Bronchial epithelial cell (primary cell): ENCODE results near the gene ITFG1. TPM values are rescaled to one million over a fixed set of nuclear protein-coding genes. Genes with fewer than 3 reads are reported as not detected.

Experiments used
- DNase-seq: peaks from one replicate; pipeline ENCODE4 v3.0.0-alpha.2; 2010; ENCODE audit warnings: low read depth
- FAIRE-seq: peaks from 2 replicates; lab custom pipeline; 2011; peaks lifted over from hg19 to GRCh38; lab: Jason Lieb, UNC
- H3K27me3 ChIP-seq: 2 replicates; pipeline ENCODE4 v1.5.1; 2011; ENCODE audit warnings: low read length; ENCODE audit not compliant: control insufficient read depth, insufficient read depth
- H3K36me3 ChIP-seq: 2 replicates; pipeline ENCODE4 v1.5.1; 2011; ENCODE audit warnings: low read length; ENCODE audit not compliant: control insufficient read depth, insufficient read depth
- H3K4me3 ChIP-seq: 2 replicates; pipeline ENCODE4 v1.5.1; 2011; ENCODE audit warnings: mild to moderate bottlenecking, low read depth, low read length, control low read depth
- total RNA-seq: library from RNA; depleted of rRNA; stranded (reverse); fragments of >200 nt; gene quantifications from 2 replicates; pipeline ENCODE4 v1.2.1, GENCODE V29; 2014
- TF ChIP-seq, protein P1 (sequence below): IDR thresholded peaks from 2 replicates; pipeline ENCODE4 v1.5.1; 2011; ENCODE audit warnings: mild to moderate bottlenecking, moderate library complexity, low read length, control low read depth, inconsistent platforms; ENCODE audit not compliant: insufficient read depth, severe bottlenecking

Gene ITFG1
- total RNA-seq, 1 donor from 2014 or later: 47.4 TPM

DNA sequence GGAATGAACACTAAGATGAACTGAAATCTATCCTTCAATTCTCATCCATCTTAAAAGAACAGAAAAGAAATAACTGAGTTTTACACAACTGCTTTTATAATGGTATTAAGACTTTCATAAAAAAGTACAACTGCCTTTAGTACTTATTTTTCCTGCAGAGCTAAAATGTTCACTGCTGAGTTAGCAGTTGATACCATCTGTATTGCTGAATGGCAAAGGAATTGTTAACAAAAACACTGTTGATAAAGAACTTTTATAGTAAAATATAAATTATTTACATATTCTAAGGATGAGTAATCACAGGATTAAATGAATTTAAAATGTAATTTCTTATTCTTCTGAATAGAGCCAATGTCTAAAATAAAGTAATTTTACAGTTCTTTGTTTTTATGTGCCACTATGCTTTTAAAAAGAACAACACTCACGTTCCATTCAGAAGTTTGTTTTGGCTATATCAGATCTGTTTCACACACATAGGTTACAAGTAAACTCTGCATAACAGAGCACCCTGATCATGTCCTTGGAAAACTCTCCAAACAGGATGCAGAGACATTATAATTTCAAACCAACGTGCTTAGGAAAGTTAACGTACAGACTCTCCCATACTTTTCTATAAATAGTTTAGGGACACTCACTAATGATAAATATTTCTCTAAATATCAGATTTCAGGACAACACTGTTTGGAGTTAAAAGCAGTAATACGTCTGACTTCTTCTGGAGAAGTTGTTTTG lies 151.1 kb downstream of the ITFG1 start:
- FAIRE-seq (no peak), DNase-seq (no peak)
- TF ChIP-seq, protein P1, sequence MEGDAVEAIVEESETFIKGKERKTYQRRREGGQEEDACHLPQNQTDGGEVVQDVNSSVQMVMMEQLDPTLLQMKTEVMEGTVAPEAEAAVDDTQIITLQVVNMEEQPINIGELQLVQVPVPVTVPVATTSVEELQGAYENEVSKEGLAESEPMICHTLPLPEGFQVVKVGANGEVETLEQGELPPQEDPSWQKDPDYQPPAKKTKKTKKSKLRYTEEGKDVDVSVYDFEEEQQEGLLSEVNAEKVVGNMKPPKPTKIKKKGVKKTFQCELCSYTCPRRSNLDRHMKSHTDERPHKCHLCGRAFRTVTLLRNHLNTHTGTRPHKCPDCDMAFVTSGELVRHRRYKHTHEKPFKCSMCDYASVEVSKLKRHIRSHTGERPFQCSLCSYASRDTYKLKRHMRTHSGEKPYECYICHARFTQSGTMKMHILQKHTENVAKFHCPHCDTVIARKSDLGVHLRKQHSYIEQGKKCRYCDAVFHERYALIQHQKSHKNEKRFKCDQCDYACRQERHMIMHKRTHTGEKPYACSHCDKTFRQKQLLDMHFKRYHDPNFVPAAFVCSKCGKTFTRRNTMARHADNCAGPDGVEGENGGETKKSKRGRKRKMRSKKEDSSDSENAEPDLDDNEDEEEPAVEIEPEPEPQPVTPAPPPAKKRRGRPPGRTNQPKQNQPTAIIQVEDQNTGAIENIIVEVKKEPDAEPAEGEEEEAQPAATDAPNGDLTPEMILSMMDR: no peak
- no peaks in the 10 kb centered on the region for H3K27me3 ChIP-seq
- no peak overlapping the region for H3K4me3 ChIP-seq
- no peaks in the 10 kb centered on the region for H3K36me3 ChIP-seq

DNA sequence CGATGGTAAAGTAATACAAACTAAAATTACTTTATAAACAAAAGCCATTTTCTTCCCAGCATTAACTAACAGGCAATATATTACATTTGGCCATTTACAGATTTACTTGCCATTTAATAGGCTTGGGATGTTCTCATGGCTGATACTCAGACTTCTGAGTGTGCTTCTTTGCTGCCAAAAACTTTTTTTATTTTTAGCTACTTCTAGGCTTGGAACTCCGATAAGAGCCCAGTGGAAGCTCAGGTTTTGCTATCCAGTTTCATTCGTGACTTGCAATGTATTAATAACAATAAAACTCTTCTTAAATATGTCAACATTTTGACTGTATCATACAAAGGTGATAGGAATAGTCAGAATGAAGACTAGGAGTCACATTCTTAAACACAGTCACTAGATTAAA lies 152.3 kb downstream of the ITFG1 start:
- H3K36me3 ChIP-seq: no peaks in the 10 kb centered on the region
- no peak for DNase-seq
- TF ChIP-seq, protein P1: no peak
- no peak for FAIRE-seq
- no peak overlapping the region for H3K4me3 ChIP-seq
- no peaks in the 10 kb centered on the region for H3K27me3 ChIP-seq

DNA sequence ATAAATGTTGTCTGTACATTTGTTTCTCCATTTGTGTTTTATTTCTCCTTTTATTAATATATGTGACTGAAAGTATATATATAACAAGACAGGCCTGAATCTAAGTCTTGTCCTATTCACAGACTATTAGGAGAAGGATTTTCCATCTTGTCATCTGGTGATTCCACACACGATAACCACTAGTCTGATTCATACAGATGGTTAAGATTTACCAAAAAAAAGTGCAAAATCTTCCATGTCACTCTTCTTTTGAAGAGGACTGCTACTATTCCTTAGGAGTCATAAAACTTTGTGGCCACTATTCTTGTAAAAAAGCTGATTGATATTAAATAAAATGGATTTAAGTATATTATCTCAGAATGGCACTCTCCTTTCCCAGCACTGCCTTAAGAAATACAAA lies 156.3 kb downstream of the ITFG1 start:
- FAIRE-seq (no peak), DNase-seq (no peak)
- TF ChIP-seq, protein P1: no peak
- H3K27me3 ChIP-seq: no peaks in the 10 kb centered on the region
- H3K36me3 ChIP-seq: no peaks in the 10 kb centered on the region
- no peak overlapping the region for H3K4me3 ChIP-seq

DNA sequence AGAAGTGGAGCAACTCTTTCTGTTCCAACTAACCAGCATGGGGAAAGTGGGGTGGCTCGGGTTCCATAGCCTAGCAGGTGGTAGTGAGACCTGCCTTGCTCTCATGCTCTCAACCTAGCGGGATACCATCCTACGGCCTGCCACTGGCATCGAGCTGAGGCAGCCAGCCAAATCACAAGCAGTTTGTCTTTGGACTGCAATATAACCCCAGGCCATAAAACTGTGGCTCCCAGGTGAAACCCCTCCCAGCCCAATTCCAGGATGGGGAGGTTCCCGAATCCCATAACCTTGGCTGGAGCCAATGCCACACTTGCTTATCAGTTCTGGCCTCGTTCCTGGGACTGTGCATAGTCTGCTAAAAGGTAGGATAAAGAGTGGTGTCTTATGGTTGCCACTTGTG lies 161.3 kb downstream of the ITFG1 start:
- FAIRE-seq (no peak), DNase-seq (no peak)
- Histone ChIP-seq H3K36me3 (no peaks in the 10 kb centered on the region), H3K27me3 (no peaks in the 10 kb centered on the region), H3K4me3 (no peak overlapping the region)
- TF ChIP-seq, protein P1: no peak

DNA sequence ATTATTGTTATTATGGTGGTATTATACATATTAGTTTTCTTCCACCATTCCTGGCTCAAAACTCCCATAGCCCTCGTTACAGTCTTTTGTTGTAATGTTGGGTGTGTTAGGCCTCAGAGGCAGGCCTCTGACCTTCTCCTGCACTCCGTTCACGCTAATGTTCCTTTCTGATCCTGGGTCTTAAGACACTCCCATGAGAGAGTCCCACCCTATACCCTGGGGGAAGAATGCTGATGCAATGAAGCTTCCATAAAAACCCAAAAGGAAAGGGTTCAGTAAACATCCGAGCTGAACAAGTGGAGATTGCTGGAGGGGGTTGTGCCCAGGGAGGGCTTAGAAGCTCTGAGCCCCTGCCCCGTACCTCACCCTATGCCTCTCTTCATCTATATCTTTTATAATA lies 175.9 kb downstream of the ITFG1 start:
- DNase-seq: no peak
- no peaks in the 10 kb centered on the region for H3K36me3 ChIP-seq
- no peak for FAIRE-seq
- H3K4me3 ChIP-seq: no peak overlapping the region
- H3K27me3 ChIP-seq: no peaks in the 10 kb centered on the region
- TF ChIP-seq, protein P1: no peak

DNA sequence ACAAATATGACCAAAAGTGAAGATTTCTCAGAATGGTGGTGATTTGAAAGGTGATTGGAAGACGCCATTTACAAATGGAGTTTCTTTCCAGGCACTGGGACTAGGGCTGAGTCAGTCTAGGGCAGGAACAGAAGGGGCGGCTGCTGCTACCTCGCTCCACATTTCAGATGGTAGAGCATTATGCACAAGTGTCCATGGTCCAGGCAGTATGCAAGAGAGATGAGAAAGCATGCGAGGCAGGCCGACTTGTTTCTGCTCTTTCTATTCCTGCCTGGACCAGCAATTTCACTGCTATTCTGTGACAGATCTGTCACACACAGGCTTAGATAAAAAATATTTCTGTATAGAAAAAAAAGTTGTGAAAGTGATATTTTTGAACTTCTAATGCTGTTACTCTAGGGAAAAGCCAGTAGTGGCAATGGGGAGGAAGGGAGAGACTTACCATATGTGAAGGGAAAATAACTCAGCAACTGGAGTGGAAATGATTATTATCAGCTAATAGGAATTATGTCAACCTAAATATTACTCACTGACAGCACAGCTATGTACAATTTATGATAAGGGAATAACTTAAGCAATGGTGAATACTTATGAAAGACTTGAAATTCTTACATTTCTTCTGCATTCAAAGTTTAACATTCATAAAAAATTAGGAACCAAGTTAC lies 182.4 kb downstream of the ITFG1 start:
- TF ChIP-seq, protein P1: no peak
- FAIRE-seq: no peak

More for the DNA sequence above, 182.4 kb downstream of the ITFG1 start:
- Histone ChIP-seq H3K36me3 (no peaks in the 10 kb centered on the region), H3K4me3 (no peak overlapping the region), H3K27me3 (no peaks in the 10 kb centered on the region)
- DNase-seq: no peak
